Liver (tissue), 9 donors: ENCODE data around the gene INPP5A. TPM values are rescaled to one million over a fixed set of nuclear protein-coding genes. Genes with fewer than 3 reads are reported as not detected.

Source experiments
- DNase-seq: peaks from one replicate; pipeline ENCODE4 v3.0.0-alpha.2; 2017; ENCODE audit warnings: low spot score
- H3K27ac ChIP-seq, 2 donors: one replicate each; pipeline ENCODE4 v1.7.0; 2013; ENCODE audit warnings: inconsistent platforms in 2 of 2, low read length in 2 of 2, control low read depth in 1 of 2, low read depth in 1 of 2, mild to moderate bottlenecking in 1 of 2
- H3K27me3 ChIP-seq, 4 donors: one replicate each; pipeline versions ENCODE4 v1.6.1 to v1.7.0; 2013; ENCODE audit warnings: low read length in 3 of 4, inconsistent platforms in 1 of 4, mild to moderate bottlenecking in 1 of 4, moderate library complexity in 1 of 4; ENCODE audit not compliant: control insufficient read depth in 4 of 4, insufficient read depth in 4 of 4
- H3K36me3 ChIP-seq, 4 donors: one replicate each; pipeline versions ENCODE4 v1.6.1 to v1.7.0; 2013; ENCODE audit warnings: low read length in 3 of 4, mild to moderate bottlenecking in 3 of 4, low read depth in 1 of 4, moderate library complexity in 1 of 4; ENCODE audit not compliant: control insufficient read depth in 4 of 4, insufficient read depth in 3 of 4
- H3K4me1 ChIP-seq, 4 donors: one replicate each; pipeline versions ENCODE4 v1.6.1 to v1.7.0; 2013; ENCODE audit warnings: low read length in 3 of 4, mild to moderate bottlenecking in 3 of 4, moderate library complexity in 1 of 4; ENCODE audit not compliant: control insufficient read depth in 4 of 4, insufficient read depth in 4 of 4
- H3K4me3 ChIP-seq, 3 donors: one replicate each; pipeline versions ENCODE4 v1.6.1 to v1.7.0; 2013; ENCODE audit warnings: low read length in 3 of 3, control low read depth in 1 of 3, low read depth in 1 of 3, mild to moderate bottlenecking in 1 of 3
- H3K9ac ChIP-seq, 2 donors: one replicate each; pipeline ENCODE4 v1.7.0; 2013; ENCODE audit warnings: low read length in 2 of 2, mild to moderate bottlenecking in 2 of 2, moderate library complexity in 2 of 2, control low read depth in 1 of 2, low read depth in 1 of 2
- H3K9me3 ChIP-seq, 4 donors: one replicate each; pipeline versions ENCODE4 v1.6.1 to v1.7.0; 2013; ENCODE audit warnings: low read length in 3 of 4; ENCODE audit not compliant: control insufficient read depth in 4 of 4
- ATF3 ChIP-seq: IDR thresholded peaks from 2 replicates; pipeline ENCODE4 v1.6.1; 2016; ENCODE audit warnings: antibody characterized with exemption
- CTCF ChIP-seq: fragments of 150-350 bp; IDR thresholded peaks from 2 replicates; pipeline ENCODE4 v1.5.1; 2017; ENCODE audit warnings: improper control_type of control experiment, low read depth, low read length; ENCODE audit not compliant: missing input control
- EGR1 ChIP-seq, 2 donors: IDR thresholded peaks; 2 replicates each; pipeline ENCODE4 v1.6.1; 2016 to 2018; ENCODE audit warnings: antibody characterized with exemption in 2 of 2, low read depth in 2 of 2
- FOXA1 ChIP-seq: IDR thresholded peaks from 2 replicates; pipeline ENCODE4 v1.6.1; 2016; ENCODE audit warnings: antibody characterized with exemption
- FOXA2 ChIP-seq: IDR thresholded peaks from 2 replicates; pipeline ENCODE4 v1.6.1; 2016; ENCODE audit warnings: antibody characterized with exemption
- GABPA ChIP-seq, 2 donors: IDR thresholded peaks in 1 of 2; conservative IDR thresholded peaks in 1 of 2; 2 replicates each; pipeline ENCODE4 v1.6.1; 2016; ENCODE audit warnings: antibody characterized with exemption in 2 of 2, mild to moderate bottlenecking in 1 of 2, moderate library complexity in 1 of 2
- HNF4A ChIP-seq, 2 donors: conservative IDR thresholded peaks; 2 replicates each; pipeline ENCODE4 v1.6.1; 2016; ENCODE audit warnings: antibody characterized with exemption in 2 of 2, mild to moderate bottlenecking in 2 of 2
- HNF4G ChIP-seq: IDR thresholded peaks from 2 replicates; pipeline ENCODE4 v1.6.1; 2016; ENCODE audit warnings: antibody characterized with exemption
- JUND ChIP-seq, 2 donors: IDR thresholded peaks; 2 replicates each; pipeline ENCODE4 v1.6.1; 2016; ENCODE audit warnings: antibody characterized with exemption in 2 of 2
- MAX ChIP-seq: IDR thresholded peaks from 2 replicates; pipeline ENCODE4 v1.6.1; 2016; ENCODE audit warnings: antibody characterized with exemption
- NR2F2 ChIP-seq: IDR thresholded peaks from 2 replicates; pipeline ENCODE4 v1.6.1; 2016; ENCODE audit warnings: antibody characterized with exemption
- RAD21 ChIP-seq, 2 donors: IDR thresholded peaks; 2 replicates each; pipeline ENCODE4 v1.6.1; 2016; ENCODE audit warnings: antibody characterized with exemption in 2 of 2, mild to moderate bottlenecking in 2 of 2
- REST ChIP-seq: IDR thresholded peaks from 2 replicates; pipeline ENCODE4 v1.6.1; 2016; ENCODE audit warnings: antibody characterized with exemption, mild to moderate bottlenecking
- RXRA ChIP-seq, 2 donors: IDR thresholded peaks; 2 replicates each; pipeline ENCODE4 v1.6.1; 2017 to 2018; ENCODE audit warnings: antibody characterized with exemption in 2 of 2, mild to moderate bottlenecking in 1 of 2
- SP1 ChIP-seq: IDR thresholded peaks from 2 replicates; pipeline ENCODE4 v1.6.1; 2018; ENCODE audit warnings: antibody characterized with exemption, mild to moderate bottlenecking
- TAF1 ChIP-seq: conservative IDR thresholded peaks from 2 replicates; pipeline ENCODE4 v1.6.1; 2016; ENCODE audit warnings: antibody characterized with exemption, mild to moderate bottlenecking
- YY1 ChIP-seq: IDR thresholded peaks from 2 replicates; pipeline ENCODE4 v1.6.1; 2016; ENCODE audit warnings: antibody characterized with exemption, mild to moderate bottlenecking
- ZBTB33 ChIP-seq: IDR thresholded peaks from 2 replicates; pipeline ENCODE4 v1.6.1; 2016; ENCODE audit warnings: antibody characterized with exemption
- WGBS: extraction: QIAGEN DNeasy Blood & Tissue Kit; methylation state at CpG from one replicate; pipeline ENCODE4 v1.1.7; 2013; 5-methylcytosine and 5-hydroxymethylcytosine counted together
- polyA plus RNA-seq, 2 donors: library from polyadenylated mRNA; stranded (reverse) in 1 of 2; unstranded in 1 of 2; fragments of 200-250 nt in 1 of 2; fragments of >200 nt in 1 of 2; fragmentation: Nextera tagmentation in 1 of 2; extraction: Ambion mirVana in 1 of 2; gene quantifications; one replicate each; pipeline versions ENCODE4 v1.2.1 to v1.2.3, GENCODE V29; 2013 to 2015
- total RNA-seq, 2 donors: library from RNA; depleted of rRNA; stranded (reverse); fragments of >200 nt; gene quantifications; one replicate each; pipeline ENCODE4 v1.2.3, GENCODE V29; 2014
- donor health status: healthy.
- donor health status: healthy.
- donor health status: healthy.
- donor health status: healthy.
- donor health status: healthy.

INPP5A gene
- total and polyA plus RNA-seq, 4 donors: 4.3 to 26.5 (median 10.9) TPM

- no peak overlapping the region for H3K27ac ChIP-seq
- H3K36me3 ChIP-seq: peaks cover 0 to 20% (median 3%) of the 10 kb centered on the region in 4 donors
- no peak overlapping the region for H3K9ac ChIP-seq
- H3K9me3 ChIP-seq: no peaks in the 10 kb centered on the region
- no peak for DNase-seq
- no peak for TF ChIP-seq HNF4A (conservative IDR thresholded peaks at IDR 0.05)
- TF ChIP-seq RAD21 (IDR thresholded peaks at IDR 0.05): no peak
- no peak for TF ChIP-seq SP1
- TF ChIP-seq GABPA (IDR thresholded peaks at IDR 0.05 in 1 of 2, conservative IDR thresholded peaks at IDR 0.05 in 1 of 2): no peak
- no peak for TF ChIP-seq TAF1
- TF ChIP-seq YY1: no peak
- no peak for TF ChIP-seq ATF3
- H3K27me3 ChIP-seq: no peaks in the 10 kb centered on the region
- H3K4me1 ChIP-seq: no peaks in the 10 kb centered on the region
- no peak overlapping the region for H3K4me3 ChIP-seq
- 94% methylated on average over 9 of the region's 9 CpGs for WGBS
Measured at GRCh38 chr10:132724446-132724845, 186.9 kb downstream of the INPP5A start.

GRCh38 chr10:132725202-132725601 is 187.6 kb downstream of the INPP5A start:
- Histone ChIP-seq H3K4me3 (no peak overlapping the region), H3K9ac (no peak overlapping the region), H3K9me3 (no peaks in the 10 kb centered on the region), H3K27me3 (no peaks in the 10 kb centered on the region), H3K4me1 (no peaks in the 10 kb centered on the region), H3K27ac (no peak overlapping the region), H3K36me3 (peaks cover 0 to 22% (median 7%) of the 10 kb centered on the region in 4 donors)
- TF ChIP-seq RAD21 (IDR thresholded peaks at IDR 0.05): no peak
- no peak for TF ChIP-seq TAF1
- TF ChIP-seq MAX: no peak
- TF ChIP-seq EGR1 (IDR thresholded peaks at IDR 0.05; ENCODE audit: low read depth in 2 of 2): no peak
- no peak for TF ChIP-seq CTCF
- no peak for TF ChIP-seq ZBTB33
- no peak for TF ChIP-seq NR2F2
- no peak for TF ChIP-seq FOXA2
- no peak for TF ChIP-seq YY1
- no peak for TF ChIP-seq ATF3
- no peak for TF ChIP-seq RXRA (IDR thresholded peaks at IDR 0.05)
- TF ChIP-seq SP1: no peak
- TF ChIP-seq FOXA1: no peak
- TF ChIP-seq JUND (IDR thresholded peaks at IDR 0.05): no peak
- TF ChIP-seq HNF4A (conservative IDR thresholded peaks at IDR 0.05): no peak
- no peak for TF ChIP-seq GABPA (IDR thresholded peaks at IDR 0.05 in 1 of 2, conservative IDR thresholded peaks at IDR 0.05 in 1 of 2)
- TF ChIP-seq REST: no peak
- no peak for TF ChIP-seq HNF4G
- 98% methylated on average over 16 of the region's 16 CpGs for WGBS
- no peak for DNase-seq
